ENCODE data around the gene RUNX2.

GRCh38 chr6:45687570-45687969 is 359.4 kb downstream of the RUNX2 start:
- no peak for TF ChIP-seq CTCF (tag by site-specific recombination; IDR thresholded peaks at IDR 0.05)
- no peak for TF ChIP-seq ZNF791 (tag by site-specific recombination; IDR thresholded peaks at IDR 0.05)
- no peak for TF ChIP-seq SCRT1 (tag by site-specific recombination; IDR thresholded peaks at IDR 0.05; ENCODE audit: borderline replicate concordance)
- no peak for TF ChIP-seq ATF2 (tag by site-specific recombination; IDR thresholded peaks at IDR 0.05; ENCODE audit: low read depth)
- TF ChIP-seq ZSCAN23 (tag by site-specific recombination; IDR thresholded peaks at IDR 0.05): no peak
- no peak for TF ChIP-seq ZSCAN5A (tag by site-specific recombination; IDR thresholded peaks at IDR 0.05)
- no peak for TF ChIP-seq ZNF629 (tag by site-specific recombination; IDR thresholded peaks at IDR 0.05)
- TF ChIP-seq ZNF112 (tag by site-specific recombination; IDR thresholded peaks at IDR 0.05): no peak
- no peak for TF ChIP-seq REST (tag by site-specific recombination; IDR thresholded peaks at IDR 0.05)
- no peak for TF ChIP-seq TCF7L2 (IDR thresholded peaks at IDR 0.05; ENCODE audit: borderline replicate concordance, low read depth, low read length)
- no peak for TF ChIP-seq ZBTB1 (tag by site-specific recombination; IDR thresholded peaks at IDR 0.05)
